AG08396 (cell line): ENCODE measurements around the gene RAB3B.

Experiments
- DNase-seq: peaks from one replicate; pipeline ENCODE4 v3.0.0; 2012; ENCODE audit warnings: low spot score, mixed read lengths

RAB3B gene

DNA sequence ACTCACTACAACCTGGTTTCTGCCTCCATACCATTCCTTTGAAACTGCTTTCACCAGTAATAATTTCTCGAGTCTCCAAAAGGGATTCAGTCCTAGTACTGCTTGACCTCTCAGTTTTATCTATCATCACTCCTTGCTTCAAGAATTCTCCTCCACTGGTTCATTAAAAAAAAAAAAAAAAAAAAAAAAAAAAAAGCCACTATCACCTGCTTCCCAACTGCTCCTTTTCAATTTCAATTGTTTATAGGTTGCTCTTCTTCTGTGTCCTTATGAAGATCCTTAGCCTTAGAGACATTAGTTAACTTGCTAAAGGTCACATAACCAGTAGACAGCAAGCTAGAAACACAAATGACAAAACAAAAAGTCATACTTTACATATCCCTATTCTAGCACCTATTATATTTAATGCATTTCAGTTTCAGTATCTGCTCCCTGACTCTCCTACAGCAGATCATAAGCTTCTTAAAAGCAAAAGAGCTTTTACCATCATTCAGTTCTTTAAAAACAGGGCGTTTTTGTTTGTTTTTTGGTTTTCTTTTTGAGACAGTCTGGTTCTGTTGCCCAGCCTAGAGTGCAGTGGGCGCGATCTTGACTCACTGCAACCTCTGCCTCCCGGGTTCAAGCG, 119.0 kb downstream of the RAB3B start:
- no peak for DNase-seq

DNA sequence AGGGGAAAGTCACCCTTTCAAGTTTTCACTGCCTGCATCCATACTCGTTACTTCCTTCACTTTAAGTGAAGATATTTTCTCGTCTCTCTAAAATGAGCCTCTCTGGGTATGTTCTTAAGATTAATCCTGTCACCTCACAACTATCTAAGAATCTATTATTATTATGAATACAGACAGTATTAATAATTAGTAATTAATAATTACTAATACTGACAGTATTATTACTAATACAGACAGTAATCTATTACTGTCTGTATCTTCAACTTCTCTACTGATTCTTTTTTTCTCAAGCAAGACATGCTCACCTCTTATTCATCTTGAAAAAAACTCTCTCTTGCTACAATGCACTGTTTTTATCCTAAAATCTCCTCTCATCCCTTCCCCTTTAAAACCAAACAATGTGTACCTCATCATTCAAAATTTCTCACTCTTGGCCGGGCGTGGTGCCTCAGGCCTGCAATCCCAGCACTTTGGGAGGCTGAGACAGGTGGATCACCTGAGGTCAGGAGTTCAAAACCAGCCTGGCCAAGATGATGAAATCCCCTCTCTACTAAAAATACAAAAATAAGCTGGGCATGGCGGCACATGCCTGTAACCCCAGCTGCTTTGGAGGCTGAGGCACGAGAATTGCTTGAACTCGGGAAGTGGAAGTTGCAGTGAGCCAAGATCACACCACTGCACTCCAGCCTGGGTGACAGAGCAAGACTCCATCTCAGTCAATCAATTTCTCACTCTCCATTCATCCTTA, 119.7 kb downstream of the RAB3B start:
- no peak for DNase-seq

DNA sequence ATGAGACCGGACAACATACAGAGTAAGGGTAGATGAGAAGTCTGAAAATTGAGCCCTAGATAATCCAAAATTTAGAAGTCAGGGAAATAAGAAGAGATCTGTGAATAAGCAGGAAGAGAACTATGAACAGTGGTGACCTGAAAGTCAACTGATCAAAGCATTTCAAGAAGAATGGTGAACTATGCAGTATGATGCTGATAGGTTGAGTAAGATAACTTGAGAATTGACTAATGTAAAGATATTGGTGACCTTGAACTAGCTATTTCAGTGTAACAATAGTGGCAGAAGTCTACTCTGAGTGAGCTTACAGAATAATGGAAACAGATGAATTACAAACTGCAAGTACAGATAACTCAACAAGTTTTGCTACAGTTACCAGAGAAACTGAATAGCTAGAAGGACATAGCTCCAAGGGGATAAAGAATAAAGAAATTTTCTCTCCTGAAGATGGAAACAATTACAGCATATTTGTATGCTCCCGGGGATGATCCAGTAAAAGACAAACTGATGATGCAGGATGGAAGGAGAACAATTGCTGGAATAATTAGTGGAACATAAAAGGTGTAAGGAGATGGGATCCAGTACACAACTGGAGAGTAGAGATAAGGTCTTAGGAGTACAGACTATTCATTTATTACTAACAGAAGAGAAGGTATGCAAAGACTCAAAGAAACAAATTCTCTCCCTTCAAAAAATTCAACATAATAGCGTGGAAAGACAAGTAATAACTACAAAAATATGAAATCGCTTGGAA, 122.8 kb downstream of the RAB3B start:
- no peak for DNase-seq

DNA sequence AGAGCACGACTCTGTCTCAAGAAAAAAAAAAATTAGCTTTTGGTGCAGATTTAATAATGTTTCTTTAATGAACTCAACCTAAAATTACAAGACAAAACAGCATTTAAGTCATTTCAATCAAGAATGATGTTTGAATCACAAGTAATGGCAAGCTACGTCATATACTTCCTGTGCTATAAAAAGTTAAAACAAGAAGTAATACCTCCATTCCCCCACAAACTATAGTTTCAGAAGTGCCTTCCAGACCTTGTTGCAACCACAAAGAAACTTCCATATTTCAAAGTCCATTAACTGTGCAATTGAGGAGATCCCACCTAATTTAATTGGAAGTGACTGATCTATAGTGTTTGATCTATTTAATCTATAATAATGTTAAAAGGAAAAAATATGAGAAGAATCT, 127.1 kb downstream of the RAB3B start:
- DNase-seq = no peak

GRCh38 chr1:51861669-51862068, 128.8 kb downstream of the RAB3B start:
- DNase-seq = no peak

DNA sequence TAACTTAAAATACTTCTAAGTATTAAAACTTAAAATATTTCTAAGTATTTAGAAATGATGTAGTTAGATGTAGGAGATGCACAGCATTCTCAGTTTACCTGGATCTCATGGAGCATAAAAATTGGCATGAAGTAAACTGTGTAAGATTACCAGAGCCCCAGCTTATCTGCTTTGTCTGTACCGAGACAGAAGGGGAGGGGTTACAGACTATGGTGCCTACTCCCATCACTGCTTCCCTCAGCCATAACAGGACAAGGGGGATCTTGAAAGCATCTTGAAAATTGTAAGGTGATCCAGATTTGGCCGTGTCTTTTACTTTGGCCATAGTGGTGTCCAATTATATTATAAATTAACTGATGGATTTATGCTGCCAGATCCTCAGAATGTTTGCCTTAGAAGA, 130.8 kb downstream of the RAB3B start:
- no peak for DNase-seq

GRCh38 chr1:51859333-51859732, 131.2 kb downstream of the RAB3B start:
- DNase-seq = no peak

- DNase-seq = no peak
Measured at GRCh38 chr1:51858892-51859291, 131.6 kb downstream of the RAB3B start.
